Uterus (tissue), 4 donors: ENCODE data around the gene GDF10. TPM values are rescaled to one million over a fixed set of nuclear protein-coding genes. Genes with fewer than 3 reads are reported as not detected.

Experiments used
- DNase-seq, 2 donors: peaks; one replicate each; pipeline ENCODE4 v3.0.0-alpha.2; 2019 to 2020
- H3K27ac ChIP-seq, 2 donors: fragments of 200-600 bp; sonication (generic); 1 replicate in 1 of 2; 2 replicates in 1 of 2; pipeline ENCODE4 v1.5.1; 2016 to 2018
- H3K27me3 ChIP-seq, 2 donors: fragments of 200-600 bp; sonication (generic); one replicate each; pipeline ENCODE4 v1.5.1; 2018 to 2019; ENCODE audit warnings: control low read depth in 1 of 2
- H3K36me3 ChIP-seq, 2 donors: fragments of 200-600 bp; sonication (generic); one replicate each; pipeline ENCODE4 v1.5.1; 2019; ENCODE audit warnings: control low read depth in 1 of 2
- H3K4me1 ChIP-seq, 2 donors: fragments of 200-600 bp; sonication (generic); one replicate each; pipeline ENCODE4 v1.5.1; 2018 to 2019; ENCODE audit warnings: control low read depth in 1 of 2
- H3K4me3 ChIP-seq, 2 donors: fragments of 200-600 bp; sonication (generic); 1 replicate in 1 of 2; 2 replicates in 1 of 2; pipeline ENCODE4 v1.5.1; 2018 to 2019; ENCODE audit warnings: mild to moderate bottlenecking in 1 of 2
- H3K9me3 ChIP-seq, 2 donors: fragments of 200-600 bp; sonication (generic); one replicate each; pipeline ENCODE4 v1.5.1; 2019; ENCODE audit warnings: control low read depth in 1 of 2
- POLR2A ChIP-seq, 2 donors: fragments of 450-650 bp; IDR thresholded peaks; one replicate each; pipeline ENCODE4 v1.6.1; 2016; ENCODE audit warnings: antibody characterized with exemption in 2 of 2, mild to moderate bottlenecking in 1 of 2, moderate library complexity in 1 of 2
- intact Hi-C: fragments of 100-400 bp; cut with DNase I; formaldehyde crosslinking; loops from one replicate; pipeline ENCODE4 v1.15.1; 2023; ENCODE audit warnings: low total_unique reads
- total RNA-seq, 4 donors: library from RNA; depleted of rRNA in 3 of 4; stranded (reverse); fragments of >200 nt in 3 of 4; gene quantifications; one replicate each; pipeline versions ENCODE4 v1.1.0 to v1.2.4, GENCODE V29; 2014 to 2023
- TF ChIP-seq, protein P1 (sequence below), 4 experiments: fragments of 200-600 bp in 2 of 4; fragments of 450-650 bp in 2 of 4; sonication (generic) in 2 of 4; IDR thresholded peaks; one replicate each; pipeline ENCODE4 v1.5.1; 2016 to 2019; ENCODE audit warnings: antibody characterized with exemption in 4 of 4, mild to moderate bottlenecking in 2 of 4, moderate library complexity in 1 of 4
- donor health status: DM: yes; HTN: yes; CAD: no.

The GDF10 gene
- total RNA-seq, 4 donors from 2014 or later: 4.6 to 6.4 TPM; not detected in 2

DNA sequence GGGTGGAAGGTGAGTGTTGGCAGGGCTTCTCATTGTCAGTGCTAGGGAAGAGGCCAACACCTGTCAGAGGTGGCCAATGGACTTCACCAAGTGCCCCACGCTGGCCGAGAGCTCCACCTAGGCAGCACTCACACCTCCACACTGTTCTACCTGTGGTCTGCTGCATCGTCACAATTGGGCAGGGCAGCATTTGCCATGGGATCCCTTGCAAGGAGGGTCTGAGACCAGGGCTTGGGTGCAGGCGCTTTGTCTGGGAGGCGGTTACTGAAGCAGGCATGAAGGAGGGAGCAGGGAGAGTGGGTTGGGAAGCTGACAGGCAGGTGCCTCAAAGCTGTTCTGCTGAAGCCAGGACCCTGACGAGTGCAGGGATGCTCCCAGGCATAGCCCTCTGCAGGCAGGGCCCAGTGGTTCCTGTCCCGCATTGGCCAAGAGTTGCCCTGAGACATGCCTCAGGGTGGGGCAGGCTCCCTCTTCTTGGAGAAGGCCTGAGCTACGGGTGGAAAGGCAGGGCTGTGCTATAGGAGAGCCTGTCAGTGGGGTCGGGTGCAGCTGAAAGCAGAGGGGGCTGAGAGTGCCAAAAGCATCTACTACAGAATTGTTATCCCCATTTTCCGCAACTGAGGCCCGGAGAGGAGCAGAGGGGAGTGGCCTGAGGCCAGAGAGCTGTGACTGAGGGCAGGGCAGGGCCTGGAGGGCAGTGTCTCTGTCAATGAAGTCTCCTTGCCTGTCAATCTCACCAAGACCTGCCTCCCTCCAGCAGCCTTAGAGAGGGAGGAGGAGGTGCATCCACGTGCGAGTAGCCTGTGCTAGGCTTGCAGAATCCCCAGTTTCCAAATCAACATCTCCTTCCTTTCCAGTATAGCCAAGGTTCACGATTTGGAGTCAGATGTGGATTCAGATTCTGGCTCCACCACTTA lies 52.2 kb downstream of the GDF10 start:
- DNase-seq: no peak
- intact Hi-C loops: no loop called here
- Histone ChIP-seq H3K36me3 (no peaks in the 10 kb centered on the region), H3K9me3 (no peaks in the 10 kb centered on the region), H3K27me3 (no peaks in the 10 kb centered on the region), H3K4me1 (no peaks in the 10 kb centered on the region), H3K4me3 (no peak overlapping the region), H3K27ac (no peak overlapping the region)
- TF ChIP-seq POLR2A (IDR thresholded peaks at IDR 0.05): no peak
- TF ChIP-seq, protein P1, sequence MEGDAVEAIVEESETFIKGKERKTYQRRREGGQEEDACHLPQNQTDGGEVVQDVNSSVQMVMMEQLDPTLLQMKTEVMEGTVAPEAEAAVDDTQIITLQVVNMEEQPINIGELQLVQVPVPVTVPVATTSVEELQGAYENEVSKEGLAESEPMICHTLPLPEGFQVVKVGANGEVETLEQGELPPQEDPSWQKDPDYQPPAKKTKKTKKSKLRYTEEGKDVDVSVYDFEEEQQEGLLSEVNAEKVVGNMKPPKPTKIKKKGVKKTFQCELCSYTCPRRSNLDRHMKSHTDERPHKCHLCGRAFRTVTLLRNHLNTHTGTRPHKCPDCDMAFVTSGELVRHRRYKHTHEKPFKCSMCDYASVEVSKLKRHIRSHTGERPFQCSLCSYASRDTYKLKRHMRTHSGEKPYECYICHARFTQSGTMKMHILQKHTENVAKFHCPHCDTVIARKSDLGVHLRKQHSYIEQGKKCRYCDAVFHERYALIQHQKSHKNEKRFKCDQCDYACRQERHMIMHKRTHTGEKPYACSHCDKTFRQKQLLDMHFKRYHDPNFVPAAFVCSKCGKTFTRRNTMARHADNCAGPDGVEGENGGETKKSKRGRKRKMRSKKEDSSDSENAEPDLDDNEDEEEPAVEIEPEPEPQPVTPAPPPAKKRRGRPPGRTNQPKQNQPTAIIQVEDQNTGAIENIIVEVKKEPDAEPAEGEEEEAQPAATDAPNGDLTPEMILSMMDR (IDR thresholded peaks at IDR 0.05): no peak

DNA sequence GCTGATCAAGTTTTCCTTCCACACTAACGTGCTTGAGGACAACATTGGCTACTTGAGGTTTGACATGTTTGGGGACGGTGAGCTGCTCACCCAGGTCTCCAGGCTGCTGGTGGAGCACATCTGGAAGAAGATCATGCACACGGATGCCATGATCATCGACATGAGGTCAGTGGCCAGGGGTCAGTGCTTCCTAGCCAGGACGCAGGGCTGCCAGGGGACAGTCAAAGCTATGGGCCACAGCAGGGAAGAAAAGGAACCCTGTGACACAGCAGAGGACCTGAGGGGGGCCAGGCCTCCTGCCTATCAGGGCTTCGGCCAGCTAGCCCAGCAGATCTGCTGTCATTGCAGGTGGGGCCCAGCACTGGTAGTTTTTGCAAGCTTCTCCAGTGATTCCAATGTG lies 53.4 kb downstream of the GDF10 start:
- no peaks in the 10 kb centered on the region for H3K4me1 ChIP-seq
- intact Hi-C loops: no loop called here
- TF ChIP-seq, protein P1 (IDR thresholded peaks at IDR 0.05): no peak
- no peak for TF ChIP-seq POLR2A (IDR thresholded peaks at IDR 0.05)
- no peak for DNase-seq
- no peak overlapping the region for H3K4me3 ChIP-seq
- no peaks in the 10 kb centered on the region for H3K9me3 ChIP-seq
- H3K36me3 ChIP-seq: no peaks in the 10 kb centered on the region
- no peaks in the 10 kb centered on the region for H3K27me3 ChIP-seq
- no peak overlapping the region for H3K27ac ChIP-seq

DNA sequence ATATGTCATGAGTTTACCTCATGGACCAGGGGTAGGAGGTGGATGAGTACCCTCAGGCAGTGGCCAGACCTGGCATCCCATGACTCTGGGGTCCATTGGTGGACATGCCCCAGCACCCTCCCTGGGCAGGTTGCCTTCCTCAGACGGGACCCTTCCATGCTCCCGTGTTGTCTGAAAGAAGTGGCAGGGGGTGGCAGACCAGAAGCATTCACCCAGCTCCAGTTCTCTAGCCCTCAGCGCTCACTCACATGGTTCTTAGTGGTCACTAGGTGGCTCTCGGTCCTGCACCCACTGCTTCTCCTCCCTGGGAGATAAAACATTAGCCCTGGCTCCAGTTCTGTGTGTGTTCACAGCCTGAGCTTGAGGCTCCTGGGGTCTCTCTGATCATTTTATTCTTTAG lies 54.2 kb downstream of the GDF10 start:
- Histone ChIP-seq H3K4me3 (no peak overlapping the region), H3K4me1 (no peaks in the 10 kb centered on the region), H3K27ac (no peak overlapping the region), H3K27me3 (no peaks in the 10 kb centered on the region), H3K9me3 (no peaks in the 10 kb centered on the region), H3K36me3 (no peaks in the 10 kb centered on the region)
- intact Hi-C loops: no loop called here
- no peak for DNase-seq
- TF ChIP-seq POLR2A (IDR thresholded peaks at IDR 0.05): no peak
- TF ChIP-seq, protein P1 (IDR thresholded peaks at IDR 0.05): no peak

GRCh38 chr10:47354900-47355299 lies 54.9 kb downstream of the GDF10 start:
- Histone ChIP-seq H3K36me3 (no peaks in the 10 kb centered on the region), H3K27ac (no peak overlapping the region), H3K4me1 (no peaks in the 10 kb centered on the region), H3K27me3 (no peaks in the 10 kb centered on the region), H3K9me3 (no peaks in the 10 kb centered on the region), H3K4me3 (no peak overlapping the region)
- no peak for DNase-seq
- TF ChIP-seq, protein P1 (IDR thresholded peaks at IDR 0.05): no peak
- TF ChIP-seq POLR2A (IDR thresholded peaks at IDR 0.05): no peak
- intact Hi-C loops: no loop called here

DNA sequence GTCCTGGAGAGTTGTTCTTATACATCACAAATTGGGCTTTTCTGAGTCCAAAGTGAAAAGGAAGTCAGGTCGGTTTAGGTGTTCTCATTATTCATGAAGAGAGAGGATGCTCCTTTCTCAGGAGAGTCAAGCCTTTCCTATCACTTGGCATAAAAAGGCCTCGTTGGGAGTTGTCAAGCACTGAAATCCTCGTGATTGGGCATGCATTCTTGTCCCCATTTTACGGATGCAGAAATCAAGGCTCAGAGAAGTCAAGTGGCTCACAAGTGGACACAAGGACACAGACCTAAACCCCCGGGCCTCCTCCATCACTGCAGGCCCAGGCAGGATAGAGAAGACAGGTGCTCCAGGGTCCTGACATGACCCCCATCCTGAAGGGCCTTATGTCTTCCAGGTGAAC lies 56.7 kb downstream of the GDF10 start:
- intact Hi-C loops: no loop called here
- TF ChIP-seq, protein P1 (IDR thresholded peaks at IDR 0.05): no peak
- no peak for TF ChIP-seq POLR2A (IDR thresholded peaks at IDR 0.05)
- H3K27me3 ChIP-seq: no peaks in the 10 kb centered on the region

More for the DNA sequence above, 56.7 kb downstream of the GDF10 start:
- no peak overlapping the region for H3K4me3 ChIP-seq
- H3K27ac ChIP-seq: no peak overlapping the region
- H3K9me3 ChIP-seq: no peaks in the 10 kb centered on the region
- no peaks in the 10 kb centered on the region for H3K36me3 ChIP-seq
- DNase-seq: no peak
- H3K4me1 ChIP-seq: no peaks in the 10 kb centered on the region
